ENCODE results near the gene ANK3. TPM values are rescaled to one million over a fixed set of nuclear protein-coding genes. Genes with fewer than 3 reads are reported as not detected.

ANK3 gene
- 100 to 1,000 TPM in 3 of 4 donors, 10 to 100 TPM in 1; 86.3 to 224 (median 139) TPM for total RNA-seq

DNA sequence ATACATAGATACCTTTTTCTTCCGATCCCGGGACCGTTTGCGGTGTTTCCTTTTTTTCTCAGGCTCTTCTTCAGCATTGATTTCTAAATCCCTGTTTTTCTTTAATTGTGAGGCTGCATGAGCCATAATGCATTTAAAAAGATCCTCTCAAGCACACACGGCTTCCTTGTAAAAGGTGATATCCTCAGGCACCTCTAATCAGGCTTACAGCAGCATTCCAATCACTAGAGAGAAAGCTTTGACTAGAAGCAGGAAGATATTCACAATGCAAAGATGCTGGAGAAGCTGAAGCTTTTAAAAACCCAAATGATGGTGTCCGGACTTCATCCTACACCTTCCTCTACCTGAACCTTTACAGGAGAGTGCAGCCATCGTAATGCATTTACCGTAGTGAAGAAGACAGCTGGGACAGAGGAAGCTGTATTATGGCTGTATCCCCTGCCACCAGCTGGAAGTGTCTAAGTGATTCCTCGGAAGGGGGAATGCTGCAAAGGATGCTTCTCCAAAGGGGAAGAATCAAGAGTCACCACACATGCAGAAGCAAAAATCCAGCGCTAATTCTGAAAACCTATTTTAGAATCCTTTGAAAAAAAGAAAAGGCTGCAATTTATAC lies at the start of gene ANK3:
Gene ANK3, minus strand, starts transcription at position 463 of the 613 bp plus-strand sequence. Its CDS starts 337 bp downstream, at position 126.
- Histone ChIP-seq H3K4me3 (no peak within 1 kb of the TSS), H3K27me3 (no peaks in the 10 kb centered on the region), H3K4me1 (peaks cover 0 to 30% (median 4%) of the 10 kb centered on the region in 4 donors), H3K36me3 (no peaks in the 10 kb centered on the region), H3K27ac (peak within 1 kb of the TSS in 3 of 4 donors; percentile 7 to 72 (median 48)), H3K9me3 (no peaks in the 10 kb centered on the region)
- DNase-seq (ENCODE audit: low spot score in 2 of 2), result no peak
- TF ChIP-seq, protein P1, sequence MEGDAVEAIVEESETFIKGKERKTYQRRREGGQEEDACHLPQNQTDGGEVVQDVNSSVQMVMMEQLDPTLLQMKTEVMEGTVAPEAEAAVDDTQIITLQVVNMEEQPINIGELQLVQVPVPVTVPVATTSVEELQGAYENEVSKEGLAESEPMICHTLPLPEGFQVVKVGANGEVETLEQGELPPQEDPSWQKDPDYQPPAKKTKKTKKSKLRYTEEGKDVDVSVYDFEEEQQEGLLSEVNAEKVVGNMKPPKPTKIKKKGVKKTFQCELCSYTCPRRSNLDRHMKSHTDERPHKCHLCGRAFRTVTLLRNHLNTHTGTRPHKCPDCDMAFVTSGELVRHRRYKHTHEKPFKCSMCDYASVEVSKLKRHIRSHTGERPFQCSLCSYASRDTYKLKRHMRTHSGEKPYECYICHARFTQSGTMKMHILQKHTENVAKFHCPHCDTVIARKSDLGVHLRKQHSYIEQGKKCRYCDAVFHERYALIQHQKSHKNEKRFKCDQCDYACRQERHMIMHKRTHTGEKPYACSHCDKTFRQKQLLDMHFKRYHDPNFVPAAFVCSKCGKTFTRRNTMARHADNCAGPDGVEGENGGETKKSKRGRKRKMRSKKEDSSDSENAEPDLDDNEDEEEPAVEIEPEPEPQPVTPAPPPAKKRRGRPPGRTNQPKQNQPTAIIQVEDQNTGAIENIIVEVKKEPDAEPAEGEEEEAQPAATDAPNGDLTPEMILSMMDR (IDR thresholded peaks at IDR 0.05), result no peak
- no peak for TF ChIP-seq POLR2A (IDR thresholded peaks at IDR 0.05)
- TF ChIP-seq EP300 (IDR thresholded peaks at IDR 0.05), result no peak
- WGBS, 2 donors, result 56 to 61% methylated on average over 10 of the region's 10 CpGs

DNA sequence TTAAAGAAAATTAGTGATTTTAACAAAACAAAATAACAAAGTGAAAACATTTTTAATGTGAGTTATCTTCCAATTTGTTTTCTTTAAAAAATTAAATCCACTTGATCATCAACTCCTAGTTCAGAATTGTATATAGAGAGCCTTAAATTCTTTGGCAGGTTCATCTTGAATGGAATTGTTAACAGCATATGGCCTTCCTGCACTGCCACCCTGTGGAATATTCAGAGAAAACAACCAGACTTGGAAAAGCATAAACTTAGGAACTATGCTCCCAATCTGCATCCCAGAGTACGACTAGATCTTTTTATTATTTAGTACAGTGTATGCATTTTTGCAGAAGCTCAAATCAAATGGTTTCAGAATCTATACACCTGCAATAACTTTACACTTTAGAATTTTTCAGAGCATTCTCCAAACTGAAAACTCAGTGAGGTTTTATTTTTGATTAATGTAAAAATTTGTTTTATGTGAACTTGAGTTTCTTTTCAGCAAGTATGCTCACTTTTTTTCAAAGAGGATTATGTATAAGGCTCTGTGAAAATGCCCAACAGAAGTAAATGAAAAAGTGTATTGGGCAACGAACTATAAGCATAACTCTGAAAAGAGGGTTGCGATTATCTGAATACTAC lies 44.9 kb upstream of the ANK3 start:
- WGBS, 2 donors, result 61 to 68% methylated on average over 3 of the region's 3 CpGs
- DNase-seq (ENCODE audit: low spot score in 2 of 2), result peak in 1 of 2 donors; percentile 62
- Histone ChIP-seq H3K4me1 (peaks cover 0 to 20% (median 5%) of the 10 kb centered on the region in 4 donors), H3K9me3 (no peaks in the 10 kb centered on the region), H3K4me3 (no peak overlapping the region), H3K27me3 (no peaks in the 10 kb centered on the region), H3K36me3 (no peaks in the 10 kb centered on the region), H3K27ac (peak overlapping the region in 1 of 4 donors; percentile 72)
- no peak for TF ChIP-seq EP300 (IDR thresholded peaks at IDR 0.05)
- TF ChIP-seq, protein P1 (IDR thresholded peaks at IDR 0.05), result peak; percentile 58 to 77 (median 70)

DNA sequence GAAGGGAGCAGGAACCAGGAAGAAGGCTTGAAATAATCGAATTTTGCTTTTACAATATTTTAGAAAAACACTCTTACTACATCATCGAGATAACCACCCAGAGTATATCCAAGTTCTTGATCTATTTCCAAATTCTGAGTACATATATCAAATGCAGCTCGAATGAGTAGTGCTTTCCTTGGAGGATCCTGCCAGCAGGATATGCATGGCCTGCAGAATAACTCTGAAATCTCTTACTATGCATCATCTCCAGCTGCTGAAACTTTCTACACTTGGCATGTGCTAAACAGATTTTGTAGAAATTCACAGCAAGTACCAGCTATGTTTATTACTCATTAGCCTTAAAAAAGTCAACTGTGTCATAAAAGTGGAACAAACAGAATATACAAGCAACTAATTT lies 44.0 kb upstream of the ANK3 start:
- TF ChIP-seq EP300 (IDR thresholded peaks at IDR 0.05), result no peak
- TF ChIP-seq, protein P1 (IDR thresholded peaks at IDR 0.05), result no peak
- no peak for TF ChIP-seq POLR2A (IDR thresholded peaks at IDR 0.05)
- Histone ChIP-seq H3K4me3 (no peak overlapping the region), H3K4me1 (peaks cover 0 to 29% (median 6%) of the 10 kb centered on the region in 4 donors), H3K36me3 (no peaks in the 10 kb centered on the region), H3K27ac (peak overlapping the region in 2 of 4 donors; percentile 38 to 72), H3K9me3 (no peaks in the 10 kb centered on the region), H3K27me3 (no peaks in the 10 kb centered on the region)
- WGBS, 2 donors, result 22 to 33% methylated on average over 3 of the region's 3 CpGs
- no peak for DNase-seq (ENCODE audit: low spot score in 2 of 2)

DNA sequence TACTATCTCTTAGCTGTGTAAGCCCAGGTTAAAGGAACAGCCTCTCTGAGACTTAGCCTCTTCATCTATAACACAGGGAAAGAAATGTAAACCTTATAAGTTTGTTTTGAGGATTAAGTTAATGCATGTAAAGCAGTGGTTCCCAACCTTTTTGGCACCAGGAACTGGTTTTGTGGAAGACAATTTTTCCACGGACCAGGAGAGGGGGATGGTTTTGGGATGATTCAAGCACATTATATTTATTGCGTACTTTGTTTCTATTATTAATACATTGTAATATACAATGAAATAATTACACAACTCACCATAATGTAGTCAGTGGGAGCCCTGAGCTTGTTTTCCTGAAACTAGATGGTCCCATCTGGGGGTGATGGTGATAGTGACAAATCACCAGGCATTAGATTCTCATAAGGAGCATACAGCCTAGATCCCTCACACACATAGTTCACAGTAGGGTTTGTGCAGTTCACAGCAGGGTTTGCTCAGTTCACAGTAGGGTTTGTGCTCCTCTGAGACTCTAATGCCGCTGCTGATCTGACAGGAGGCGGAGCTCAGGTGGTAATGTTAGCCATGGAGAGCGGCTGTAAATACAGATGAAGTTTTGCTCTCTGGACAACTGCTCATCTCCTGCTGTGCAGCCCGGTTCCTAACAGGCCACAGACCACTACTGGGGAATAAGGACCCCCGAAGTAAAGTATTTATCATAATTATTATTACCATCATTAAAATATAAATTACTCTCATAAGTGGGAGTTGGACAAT lies 41.3 kb upstream of the ANK3 start:
- 77 to 89% methylated on average over 7 of the region's 7 CpGs for WGBS, 2 donors
- Histone ChIP-seq H3K4me3 (no peak overlapping the region), H3K4me1 (peaks cover 0 to 46% (median 10%) of the 10 kb centered on the region in 4 donors), H3K36me3 (no peaks in the 10 kb centered on the region), H3K27ac (peak overlapping the region in 1 of 4 donors; percentile 4), H3K27me3 (no peaks in the 10 kb centered on the region), H3K9me3 (no peaks in the 10 kb centered on the region)
- DNase-seq (ENCODE audit: low spot score in 2 of 2), result no peak
- no peak for TF ChIP-seq POLR2A (IDR thresholded peaks at IDR 0.05)
- TF ChIP-seq EP300 (IDR thresholded peaks at IDR 0.05), result no peak
- TF ChIP-seq, protein P1 (IDR thresholded peaks at IDR 0.05), result no peak

Measured in tibial nerve (tissue), 4 donors.